Astrocyte (in vitro differentiated cells and primary cell): ENCODE results near the gene UBE4B. TPM values are rescaled to one million over a fixed set of nuclear protein-coding genes. Genes with fewer than 3 reads are reported as not detected.
"Not testable (repeated sequence)": the region's sequence is repeated elsewhere in the genome, so short reads cannot be mapped to it uniquely, and the experiment has no call there.

Experiments used
- DNase-seq: peaks from one replicate; pipeline ENCODE4 v3.0.0-alpha.2; 2010; ENCODE audit warnings: low read depth
- FAIRE-seq: peaks from 2 replicates; lab custom pipeline; 2011; peaks lifted over from hg19 to GRCh38; lab: Jason Lieb, UNC
- H2AFZ ChIP-seq: 2 replicates; pipeline ENCODE4 v1.6.0; 2012; ENCODE audit warnings: low read depth, low read length, inconsistent platforms
- H3K27ac ChIP-seq: 2 replicates; pipeline ENCODE4 v1.5.1; 2011; ENCODE audit warnings: low read depth, low read length, inconsistent platforms
- H3K27me3 ChIP-seq: 2 replicates; pipeline ENCODE4 v1.6.0; 2011; ENCODE audit warnings: low read length, inconsistent platforms; ENCODE audit not compliant: insufficient read depth
- H3K36me3 ChIP-seq: 2 replicates; pipeline ENCODE4 v1.5.1; 2011; ENCODE audit warnings: low read length, inconsistent platforms; ENCODE audit not compliant: insufficient read depth
- H3K4me1 ChIP-seq: 2 replicates; pipeline ENCODE4 v1.5.1; 2011; ENCODE audit warnings: low read length, inconsistent platforms; ENCODE audit not compliant: insufficient read depth
- H3K4me2 ChIP-seq: 2 replicates; pipeline ENCODE4 v1.6.0; 2012; ENCODE audit warnings: low read length, inconsistent platforms
- H3K4me3 ChIP-seq: 2 replicates; pipeline ENCODE4 v1.5.1; 2011; ENCODE audit warnings: low read depth, mild to moderate bottlenecking, low read length, inconsistent platforms; ENCODE audit not compliant: insufficient read depth
- H3K79me2 ChIP-seq: 2 replicates; pipeline ENCODE4 v1.6.0; 2012; ENCODE audit warnings: mild to moderate bottlenecking, low read length, inconsistent platforms; ENCODE audit not compliant: insufficient read depth
- H3K9ac ChIP-seq: 2 replicates; pipeline ENCODE4 v1.6.0; 2012; ENCODE audit warnings: mild to moderate bottlenecking, low read length, inconsistent platforms
- H3K9me3 ChIP-seq: 2 replicates; pipeline ENCODE4 v1.5.1; 2012; ENCODE audit warnings: low read depth, mild to moderate bottlenecking, low read length, inconsistent platforms; ENCODE audit not compliant: insufficient read depth
- H4K20me1 ChIP-seq: 2 replicates; pipeline ENCODE4 v1.6.0; 2012; ENCODE audit warnings: low read length, inconsistent platforms; ENCODE audit not compliant: insufficient read depth
- H3K27ac Mint-ChIP-seq: one replicate; pipeline ENCODE4 v1.8.0; 2021; ENCODE audit warnings: mild to moderate bottlenecking, mixed read lengths; ENCODE audit not compliant: unreplicated experiment
- H3K27me3 Mint-ChIP-seq: one replicate; pipeline ENCODE4 v1.8.0; 2021; ENCODE audit warnings: low read depth, mixed read lengths; ENCODE audit not compliant: unreplicated experiment
- H3K36me3 Mint-ChIP-seq: one replicate; pipeline ENCODE4 v1.8.0; 2021; ENCODE audit warnings: low read depth, mixed read lengths; ENCODE audit not compliant: unreplicated experiment
- H3K4me1 Mint-ChIP-seq: one replicate; pipeline ENCODE4 v1.8.0; 2021; ENCODE audit warnings: low read depth, mixed read lengths; ENCODE audit not compliant: unreplicated experiment
- H3K4me3 Mint-ChIP-seq: one replicate; pipeline ENCODE4 v1.8.0; 2021; ENCODE audit warnings: mild to moderate bottlenecking, moderate library complexity, mixed read lengths; ENCODE audit not compliant: unreplicated experiment
- H3K9me3 Mint-ChIP-seq: one replicate; pipeline ENCODE4 v1.8.0; 2021; ENCODE audit warnings: mild to moderate bottlenecking, mixed read lengths; ENCODE audit not compliant: unreplicated experiment
- EZH2 ChIP-seq: IDR thresholded peaks from 2 replicates; pipeline ENCODE4 v1.6.1; 2012; ENCODE audit warnings: mild to moderate bottlenecking, low read length, inconsistent platforms; ENCODE audit not compliant: insufficient read depth
- total RNA-seq: library from RNA; stranded (reverse); gene quantifications from 2 replicates; pipeline ENCODE4 v1.2.1, GENCODE V29; 2021
- TF ChIP-seq, protein P1 (sequence below): IDR thresholded peaks from 2 replicates; pipeline ENCODE4 v1.5.1; 2011; ENCODE audit warnings: low read depth, mild to moderate bottlenecking, inconsistent platforms, low read length, moderate library complexity; ENCODE audit not compliant: insufficient read depth

Gene UBE4B
- total RNA-seq, 1 donor from 2014 or later = 41.5 TPM

DNA sequence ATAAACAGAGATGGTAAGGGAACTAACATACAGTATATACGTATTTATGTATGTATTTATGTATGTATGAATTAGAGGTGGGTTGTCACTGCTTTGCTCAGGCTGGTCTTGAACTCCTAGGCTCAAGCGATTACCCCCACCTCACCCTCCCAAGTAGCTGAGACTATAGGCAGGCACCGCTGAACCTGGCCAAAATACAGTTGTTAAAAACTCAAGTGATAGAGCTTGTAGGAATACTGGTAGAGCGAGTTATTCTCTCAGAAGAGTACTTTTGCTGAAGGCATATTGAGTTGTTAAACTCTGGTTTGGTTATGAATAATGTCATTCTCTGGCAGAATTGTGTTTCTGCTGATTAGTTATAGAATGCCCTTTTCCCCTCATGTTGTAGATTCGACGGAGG, 38.9 kb downstream of the UBE4B start:
- Histone ChIP-seq H3K36me3 (no peaks in the 10 kb centered on the region), H3K4me2 (no peak overlapping the region), H3K27me3 (no peaks in the 10 kb centered on the region), H4K20me1 (peaks cover 62% of the 10 kb centered on the region), H3K4me1 (peaks cover 33% of the 10 kb centered on the region), H3K79me2 (peaks cover 15% of the 10 kb centered on the region), H3K9ac (no peak overlapping the region), H2AFZ (no peak overlapping the region), H3K4me3 (no peak overlapping the region), H3K27ac (no peak overlapping the region), H3K9me3 (no peaks in the 10 kb centered on the region)
- TF ChIP-seq, protein P1, sequence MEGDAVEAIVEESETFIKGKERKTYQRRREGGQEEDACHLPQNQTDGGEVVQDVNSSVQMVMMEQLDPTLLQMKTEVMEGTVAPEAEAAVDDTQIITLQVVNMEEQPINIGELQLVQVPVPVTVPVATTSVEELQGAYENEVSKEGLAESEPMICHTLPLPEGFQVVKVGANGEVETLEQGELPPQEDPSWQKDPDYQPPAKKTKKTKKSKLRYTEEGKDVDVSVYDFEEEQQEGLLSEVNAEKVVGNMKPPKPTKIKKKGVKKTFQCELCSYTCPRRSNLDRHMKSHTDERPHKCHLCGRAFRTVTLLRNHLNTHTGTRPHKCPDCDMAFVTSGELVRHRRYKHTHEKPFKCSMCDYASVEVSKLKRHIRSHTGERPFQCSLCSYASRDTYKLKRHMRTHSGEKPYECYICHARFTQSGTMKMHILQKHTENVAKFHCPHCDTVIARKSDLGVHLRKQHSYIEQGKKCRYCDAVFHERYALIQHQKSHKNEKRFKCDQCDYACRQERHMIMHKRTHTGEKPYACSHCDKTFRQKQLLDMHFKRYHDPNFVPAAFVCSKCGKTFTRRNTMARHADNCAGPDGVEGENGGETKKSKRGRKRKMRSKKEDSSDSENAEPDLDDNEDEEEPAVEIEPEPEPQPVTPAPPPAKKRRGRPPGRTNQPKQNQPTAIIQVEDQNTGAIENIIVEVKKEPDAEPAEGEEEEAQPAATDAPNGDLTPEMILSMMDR = no peak
- no peak for TF ChIP-seq EZH2
- H3K4me1 Mint-ChIP-seq = peaks cover 35% of the 10 kb centered on the region
- no peaks in the 10 kb centered on the region for H3K27me3 Mint-ChIP-seq
- FAIRE-seq (no peak), DNase-seq (no peak)
- no peak overlapping the region for H3K4me3 Mint-ChIP-seq
- H3K36me3 Mint-ChIP-seq = peaks cover 2% of the 10 kb centered on the region
- peak overlapping the region; percentile 69 for H3K27ac Mint-ChIP-seq
- no peaks in the 10 kb centered on the region for H3K9me3 Mint-ChIP-seq

DNA sequence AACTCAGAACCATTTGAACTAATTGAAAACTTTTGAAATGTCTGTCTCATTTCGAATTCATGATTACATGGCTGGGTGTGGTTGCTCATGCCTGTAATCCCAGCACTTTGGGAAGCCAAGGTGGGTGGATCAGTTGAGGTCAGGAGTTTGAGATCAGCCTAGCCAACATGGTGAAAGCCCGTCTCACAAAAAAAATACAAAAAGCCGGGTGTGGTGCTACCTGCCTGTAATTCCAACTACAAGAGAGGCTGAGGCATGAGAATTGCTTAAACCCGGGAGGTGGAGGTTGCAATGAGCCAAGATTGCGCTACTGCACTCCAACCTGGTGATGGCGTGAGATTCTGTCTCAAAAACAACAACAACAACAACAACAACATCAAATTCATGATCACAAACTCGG, 40.6 kb downstream of the UBE4B start:
- not testable (repeated sequence) for FAIRE-seq, H3K9ac ChIP-seq

DNA sequence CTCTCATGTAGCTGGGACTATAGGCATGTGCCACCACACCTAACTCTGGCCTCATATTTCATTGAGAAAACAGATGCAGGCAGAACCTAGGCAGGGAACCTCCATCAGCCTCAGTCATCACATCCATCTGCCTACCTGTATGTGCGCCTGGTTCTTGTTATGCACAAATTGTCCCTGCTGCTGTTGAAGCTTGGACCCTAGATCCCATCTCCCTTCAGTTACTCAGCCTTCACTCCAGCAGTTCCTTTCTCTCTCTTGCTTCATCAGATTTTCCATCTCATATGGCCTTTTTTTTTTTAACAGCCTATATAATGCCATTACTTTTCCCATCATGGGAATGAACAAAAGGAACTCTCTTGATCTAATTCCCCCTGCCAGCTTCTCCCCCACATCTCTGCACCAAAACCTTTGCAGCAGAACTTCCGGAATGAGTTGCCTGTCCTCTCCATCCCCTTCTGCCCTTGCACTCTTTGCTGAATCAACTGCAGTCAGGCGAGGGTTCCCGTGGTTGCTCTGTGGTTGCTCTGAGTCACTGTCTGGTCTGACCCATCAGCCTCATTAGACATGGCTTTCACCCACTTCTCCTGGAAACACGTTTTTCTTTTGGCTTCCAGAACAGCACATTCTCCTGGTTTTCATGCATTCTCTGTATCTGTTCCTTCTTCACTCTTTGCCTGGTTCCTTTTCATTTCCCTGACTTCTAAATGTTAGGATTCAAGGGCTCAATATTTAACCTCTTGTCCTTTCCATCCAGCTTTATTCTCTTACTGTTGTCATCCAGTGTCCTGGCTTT, 41.5 kb downstream of the UBE4B start:
- no peaks in the 10 kb centered on the region for H3K36me3 ChIP-seq
- peak overlapping the region; percentile 50 for H3K9ac ChIP-seq
- Mint-ChIP-seq H3K27ac (peak overlapping the region; percentile 85), H3K4me1 (peaks cover 36% of the 10 kb centered on the region), H3K9me3 (no peaks in the 10 kb centered on the region), H3K27me3 (no peaks in the 10 kb centered on the region), H3K4me3 (peak overlapping the region; percentile 61), H3K36me3 (peaks cover 5% of the 10 kb centered on the region)
- FAIRE-seq (peak; percentile 96), DNase-seq (peak; percentile 98)
- TF ChIP-seq EZH2 = no peak
- TF ChIP-seq, protein P1 = no peak
- peak overlapping the region; percentile 30 for H3K4me3 ChIP-seq
- peaks cover 51% of the 10 kb centered on the region for H4K20me1 ChIP-seq
- no peaks in the 10 kb centered on the region for H3K27me3 ChIP-seq
- H3K27ac ChIP-seq = peak overlapping the region; percentile 68
- peaks cover 23% of the 10 kb centered on the region for H3K4me1 ChIP-seq
- peaks cover 21% of the 10 kb centered on the region for H3K79me2 ChIP-seq
- no peaks in the 10 kb centered on the region for H3K9me3 ChIP-seq
- no peak overlapping the region for H2AFZ ChIP-seq
- H3K4me2 ChIP-seq = peak overlapping the region; percentile 77

More for the DNA sequence above, 40.6 kb downstream of the UBE4B start:
- peaks cover 23% of the 10 kb centered on the region for H3K4me1 ChIP-seq
- peak overlapping the region; percentile 85 for H3K27ac Mint-ChIP-seq
- not testable (repeated sequence) for H3K9me3 Mint-ChIP-seq, H3K36me3 Mint-ChIP-seq, H3K4me3 Mint-ChIP-seq, H3K27me3 ChIP-seq, H3K27ac ChIP-seq, H3K36me3 ChIP-seq, H3K9me3 ChIP-seq, H2AFZ ChIP-seq, DNase-seq, H3K4me3 ChIP-seq, H3K27me3 Mint-ChIP-seq, H3K4me2 ChIP-seq
- H3K4me1 Mint-ChIP-seq = peaks cover 37% of the 10 kb centered on the region
- H4K20me1 ChIP-seq = peaks cover 59% of the 10 kb centered on the region
- peaks cover 22% of the 10 kb centered on the region for H3K79me2 ChIP-seq
